Right lobe of liver (tissue), 4 donors: ENCODE data around the gene LHFPL4.

Experiments
- CTCF ChIP-seq, 4 donors: fragments of 200-600 bp in 3 of 4; fragments of 450-650 bp in 1 of 4; IDR thresholded peaks; one replicate each; pipeline versions ENCODE4 v1.5.1 to v1.8.0; 2016 to 2022; ENCODE audit warnings: antibody characterized with exemption in 4 of 4, mild to moderate bottlenecking in 2 of 4
- POLR2A ChIP-seq: fragments of 450-650 bp; IDR thresholded peaks from one replicate; pipeline ENCODE4 v1.6.1; 2017; ENCODE audit warnings: antibody characterized with exemption, mild to moderate bottlenecking
- donor health status: DM: no; HTN: no; CAD: no.
- donor health status: DM: no; HTN: no; CAD: no.
- donor health status: DM: no; HTN: yes; CAD: no.

GRCh38 chr3:9467451-9467850 lies 86.2 kb downstream of the LHFPL4 start:
- no peak for TF ChIP-seq CTCF (IDR thresholded peaks at IDR 0.05)
- TF ChIP-seq POLR2A: no peak
